DMS53 (cell line): ENCODE data around the gene PLXNA4.

Experiments
- DNase-seq: peaks from one replicate; lab custom pipeline; 2025; lab: John Stamatoyannopoulos, UW

The PLXNA4 gene

DNA sequence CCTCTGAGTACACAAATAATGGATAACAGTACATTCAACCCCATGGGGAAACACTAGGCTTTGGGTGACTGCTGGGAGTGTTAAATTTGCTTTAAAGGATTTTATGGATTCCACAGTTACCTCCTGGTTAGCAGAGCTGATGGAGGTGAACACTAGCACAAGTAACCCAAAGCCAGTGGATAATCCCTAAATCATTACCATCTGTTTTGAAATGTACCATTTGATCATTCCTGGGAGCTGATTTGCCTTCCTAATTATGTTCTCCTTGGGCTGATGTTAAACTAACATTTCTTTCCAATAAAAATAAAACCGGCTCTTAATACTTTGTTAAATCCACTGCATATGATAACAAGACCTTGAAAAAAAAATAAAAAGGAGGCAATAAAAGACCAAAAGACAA is 493.9 kb downstream of the PLXNA4 start:
- DNase-seq = no peak

DNA sequence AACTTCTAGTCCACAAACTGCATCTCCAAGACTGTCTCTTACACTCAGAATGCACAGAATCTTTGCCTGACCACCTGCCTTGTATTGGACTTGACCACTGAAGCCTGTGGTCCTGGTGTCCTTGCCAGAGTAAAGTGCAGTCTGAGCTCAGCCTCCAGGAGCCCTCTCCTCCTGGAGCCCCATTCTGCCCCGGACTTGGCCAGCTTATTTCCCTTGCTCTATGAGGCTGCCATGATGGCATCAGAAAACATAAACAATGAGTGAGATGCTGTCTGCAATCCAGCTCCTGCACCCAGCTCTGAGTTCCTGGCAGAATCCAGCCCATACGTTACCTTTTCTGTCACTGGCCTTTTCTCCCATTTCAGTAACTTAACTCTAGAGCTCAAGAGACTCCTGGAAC is 494.6 kb downstream of the PLXNA4 start:
- DNase-seq = no peak

DNA sequence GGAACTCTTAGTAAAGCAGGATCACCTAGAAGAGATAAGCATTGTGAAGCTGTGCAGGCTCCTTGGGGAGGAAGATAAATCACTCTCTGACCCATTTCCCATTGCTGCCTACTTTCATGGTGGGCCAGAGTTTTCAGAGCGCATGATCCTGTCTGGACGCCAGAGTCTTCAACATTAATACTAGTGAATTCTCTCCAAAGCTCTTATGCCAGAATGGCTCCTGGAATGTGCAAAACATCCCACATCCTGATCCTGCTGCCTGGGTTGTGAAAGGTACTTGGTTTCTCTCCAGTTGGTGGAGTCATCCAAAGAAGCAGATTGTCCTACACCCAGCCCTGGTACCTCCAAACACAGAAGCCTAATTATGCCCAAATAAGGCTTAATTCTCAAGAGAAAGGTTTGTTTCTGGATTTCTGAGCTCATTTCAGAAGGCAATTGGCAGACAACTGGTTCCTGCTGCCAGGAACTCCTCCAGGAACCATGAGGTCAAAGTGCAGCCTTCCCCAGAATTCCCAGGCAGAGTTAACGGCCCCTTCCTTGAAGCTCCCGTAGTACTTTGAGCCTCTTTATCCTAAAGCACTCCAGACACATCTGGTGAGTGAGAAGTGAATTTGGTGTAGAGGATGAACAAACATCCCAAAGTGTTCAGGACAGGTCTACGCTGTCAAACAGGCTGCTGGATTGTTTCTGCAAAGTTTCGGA is 495.2 kb downstream of the PLXNA4 start:
- no peak for DNase-seq

DNA sequence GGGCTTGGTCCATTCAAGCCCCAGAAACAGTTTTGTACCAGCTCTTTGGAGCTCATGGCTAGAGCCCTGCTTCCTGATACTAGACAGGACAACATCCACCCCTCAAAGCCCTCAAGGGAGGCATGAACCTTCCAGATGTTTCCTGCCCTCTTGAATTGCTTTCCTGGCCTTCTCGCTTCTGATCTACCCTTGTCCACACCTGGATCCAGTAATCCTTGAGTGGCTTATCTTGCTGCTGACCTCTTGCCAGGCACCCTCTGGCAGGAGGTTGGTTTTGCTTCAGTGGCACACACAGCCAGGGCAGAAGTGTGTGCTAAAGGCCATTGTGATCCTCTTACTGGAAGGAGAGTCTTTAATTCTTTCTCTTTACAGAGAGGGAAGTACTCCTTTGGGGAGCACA is 495.8 kb downstream of the PLXNA4 start:
- DNase-seq = no peak

DNA sequence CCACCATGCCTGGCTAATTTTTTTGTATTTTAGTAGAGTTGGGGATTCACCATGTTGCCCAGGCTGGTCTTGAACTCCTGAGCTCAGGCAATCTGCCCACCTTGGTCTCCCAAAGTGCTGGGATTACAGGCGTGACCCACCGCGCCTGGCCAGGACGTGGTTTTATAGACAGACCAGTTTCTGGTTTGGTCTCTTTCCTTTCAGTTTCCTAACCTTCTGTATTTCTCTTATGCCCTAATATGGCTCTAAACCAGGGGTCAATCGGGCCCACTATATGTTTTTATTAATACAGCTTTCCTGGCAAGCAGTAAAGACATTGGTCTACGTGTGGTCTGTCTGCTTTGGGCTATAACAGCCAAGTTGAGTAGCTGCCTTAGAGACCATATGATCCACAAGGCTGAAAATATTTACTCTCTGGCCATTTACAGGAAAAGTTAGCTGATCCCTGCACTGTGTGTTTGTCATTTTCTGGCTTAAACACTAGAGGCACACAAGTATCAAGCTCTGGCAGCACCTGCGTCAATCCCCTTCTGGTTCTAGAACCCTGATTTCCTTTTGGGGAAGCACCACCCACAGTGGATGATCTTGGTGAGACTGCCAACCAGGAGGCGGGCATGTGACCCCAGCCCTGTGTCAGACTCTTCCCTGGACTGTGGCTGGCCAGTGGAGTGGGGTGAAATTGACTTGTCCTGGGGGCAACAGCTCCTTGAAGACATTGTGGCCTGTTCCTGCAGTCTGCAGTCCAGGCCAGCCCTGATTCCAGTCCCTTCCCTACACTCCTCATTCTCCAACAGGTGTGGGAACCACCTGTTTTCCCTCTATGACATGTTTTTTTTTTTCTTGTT is 497.2 kb downstream of the PLXNA4 start:
- DNase-seq = no peak

DNA sequence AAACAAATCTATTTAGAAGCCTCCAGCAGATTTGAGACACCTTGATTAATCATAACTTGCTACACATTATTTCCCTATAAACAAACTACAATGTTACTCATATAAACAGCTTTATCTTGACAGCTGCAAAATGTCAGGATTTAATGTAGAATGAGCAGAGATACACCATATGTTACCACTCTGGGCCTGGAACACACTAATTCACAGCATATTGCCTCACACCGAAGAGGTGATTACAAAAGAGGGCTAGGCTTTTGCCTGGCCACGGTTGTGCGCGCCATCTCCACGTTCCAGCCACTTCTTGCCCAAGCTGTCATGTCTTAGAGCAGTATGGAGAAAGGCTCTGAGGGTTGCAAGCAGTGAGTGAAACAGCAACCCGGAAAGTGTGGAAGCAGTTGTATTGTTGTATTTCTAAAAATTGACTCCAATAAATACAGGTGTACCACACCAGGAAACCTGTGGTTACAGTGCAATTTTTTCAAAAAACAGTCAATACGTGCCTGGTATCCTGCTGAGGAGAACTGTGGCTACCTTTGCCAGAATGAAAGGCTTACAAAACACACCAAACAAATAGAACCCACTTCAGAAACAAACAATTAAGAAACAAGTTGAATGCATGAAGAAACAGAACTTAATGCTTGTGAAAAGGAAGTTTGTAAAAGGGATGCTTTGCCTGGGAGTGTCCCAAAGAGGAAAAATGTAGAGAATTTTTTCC is 498.1 kb downstream of the PLXNA4 start:
- no peak for DNase-seq

DNA sequence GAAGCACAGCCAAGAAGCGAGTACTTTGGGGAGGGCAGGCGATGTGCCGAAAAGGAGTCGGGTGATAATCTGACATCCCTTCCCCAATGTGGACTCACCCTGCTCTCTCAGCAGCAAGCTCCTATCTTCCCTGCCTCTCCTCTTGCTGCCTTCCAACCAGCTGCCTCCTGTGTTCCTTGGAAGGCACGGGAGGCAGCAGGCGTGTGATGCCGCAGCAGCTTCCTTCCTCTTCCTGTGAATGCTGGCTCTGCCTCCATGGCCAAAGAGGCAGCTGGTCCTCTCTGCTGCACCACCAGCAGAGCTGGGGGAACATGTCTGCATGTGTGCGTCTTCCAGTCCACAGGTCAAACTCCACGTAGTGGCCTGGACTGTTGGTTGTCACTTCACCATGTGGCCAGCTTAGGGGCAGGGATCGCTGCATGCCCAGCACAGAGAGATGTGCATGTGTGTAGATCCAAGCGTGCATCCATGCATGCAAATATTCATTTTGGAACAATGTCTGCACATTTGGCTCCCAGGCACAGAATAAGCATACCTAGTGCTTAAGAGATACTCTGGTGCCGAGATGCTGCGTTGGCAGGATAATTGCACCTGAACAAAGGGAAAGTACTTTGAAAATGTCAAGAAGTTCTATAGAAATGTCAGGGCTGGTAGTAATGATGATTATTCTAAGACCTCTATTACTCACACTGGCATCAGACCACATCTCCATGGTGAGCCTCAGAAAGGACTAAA is 499.8 kb downstream of the PLXNA4 start:
- DNase-seq = no peak

DNA sequence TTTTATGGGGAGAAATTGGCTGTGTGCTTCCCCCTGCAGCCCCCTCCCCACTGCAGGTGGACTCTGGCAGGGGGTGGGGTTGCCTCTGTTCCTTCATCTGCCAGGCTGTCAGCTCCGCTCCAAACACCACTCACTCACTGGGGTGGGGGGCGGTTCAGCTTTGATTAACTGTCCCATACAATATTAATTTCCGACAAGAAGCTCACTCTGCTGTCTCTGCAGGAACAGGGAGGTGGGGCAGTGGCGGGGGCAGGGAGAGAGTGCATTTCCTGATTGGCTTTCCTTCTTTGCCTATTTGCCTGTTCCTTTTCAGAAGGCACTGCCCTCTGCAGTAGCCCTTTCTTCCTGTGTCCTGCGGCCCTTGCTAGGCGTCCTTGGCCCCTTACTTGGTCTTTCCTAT is 500.8 kb downstream of the PLXNA4 start:
- DNase-seq = no peak

DNA sequence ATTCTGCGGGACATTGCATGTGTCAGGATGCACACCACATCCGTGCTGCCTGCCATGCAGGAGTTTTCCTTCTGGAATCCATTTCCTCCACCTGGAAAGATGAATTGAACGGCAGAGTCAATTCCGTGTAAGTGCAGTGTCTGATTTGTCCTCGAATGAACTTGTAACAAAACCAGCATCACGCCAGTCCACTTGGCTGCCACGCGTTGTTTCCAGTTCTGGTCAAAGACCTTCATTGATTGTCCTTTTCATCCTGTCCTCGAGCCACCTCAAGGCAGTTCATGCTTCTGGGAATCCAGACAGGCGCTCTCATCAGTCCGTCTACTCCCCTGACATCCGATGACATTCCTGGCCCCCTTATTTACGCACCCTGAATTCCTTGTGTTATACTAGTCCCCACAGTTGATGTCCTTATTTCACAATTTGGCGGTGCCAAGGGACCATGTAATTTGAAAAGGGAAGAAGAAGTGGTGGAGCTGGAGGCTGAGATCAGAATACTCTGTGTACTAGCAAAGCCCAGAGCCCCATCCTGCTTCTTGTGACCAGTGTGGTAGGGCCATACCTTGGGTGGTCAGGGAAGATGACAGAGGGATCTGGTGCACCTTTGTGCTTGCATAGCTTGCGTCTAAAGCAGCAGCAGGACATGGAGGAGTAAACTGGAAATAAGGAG is 502.2 kb downstream of the PLXNA4 start:
- no peak for DNase-seq
